ENCODE results near the gene PPP1R12C.

DNA sequence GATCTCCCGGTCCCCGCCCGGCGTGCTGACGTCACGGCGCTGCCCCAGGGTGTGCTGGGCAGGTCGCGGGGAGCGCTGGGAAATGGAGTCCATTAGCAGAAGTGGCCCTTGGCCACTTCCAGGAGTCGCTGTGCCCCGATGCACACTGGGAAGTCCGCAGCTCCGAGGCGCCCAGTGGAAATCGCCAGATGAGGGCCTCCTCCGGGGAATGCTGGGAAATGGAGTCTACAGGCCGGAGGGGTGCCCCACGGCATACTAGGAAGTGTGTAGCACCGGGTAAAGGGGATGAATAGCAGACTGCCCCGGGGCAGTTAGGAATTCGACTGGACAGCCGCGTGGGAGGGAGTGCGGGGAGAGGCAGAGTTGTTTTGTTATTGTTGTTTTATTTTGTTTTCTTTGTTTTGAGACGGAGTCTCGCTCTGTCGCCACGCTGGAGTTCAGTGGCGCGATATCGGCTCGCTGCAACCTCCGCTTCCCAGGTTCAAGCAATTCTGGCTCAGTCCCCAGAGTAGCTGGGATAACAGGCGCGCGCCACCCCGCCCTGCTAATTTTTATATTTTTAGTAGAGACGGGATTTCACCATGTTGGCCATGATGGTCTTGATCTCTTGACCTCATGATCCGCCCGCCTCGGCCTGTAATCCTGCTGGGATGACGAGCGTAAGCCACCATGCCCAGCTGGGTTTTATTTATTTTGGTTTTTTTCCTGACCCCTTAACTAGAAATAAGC lies 390 bp upstream of the PPP1R12C start:
- TF ChIP-seq, protein P1, sequence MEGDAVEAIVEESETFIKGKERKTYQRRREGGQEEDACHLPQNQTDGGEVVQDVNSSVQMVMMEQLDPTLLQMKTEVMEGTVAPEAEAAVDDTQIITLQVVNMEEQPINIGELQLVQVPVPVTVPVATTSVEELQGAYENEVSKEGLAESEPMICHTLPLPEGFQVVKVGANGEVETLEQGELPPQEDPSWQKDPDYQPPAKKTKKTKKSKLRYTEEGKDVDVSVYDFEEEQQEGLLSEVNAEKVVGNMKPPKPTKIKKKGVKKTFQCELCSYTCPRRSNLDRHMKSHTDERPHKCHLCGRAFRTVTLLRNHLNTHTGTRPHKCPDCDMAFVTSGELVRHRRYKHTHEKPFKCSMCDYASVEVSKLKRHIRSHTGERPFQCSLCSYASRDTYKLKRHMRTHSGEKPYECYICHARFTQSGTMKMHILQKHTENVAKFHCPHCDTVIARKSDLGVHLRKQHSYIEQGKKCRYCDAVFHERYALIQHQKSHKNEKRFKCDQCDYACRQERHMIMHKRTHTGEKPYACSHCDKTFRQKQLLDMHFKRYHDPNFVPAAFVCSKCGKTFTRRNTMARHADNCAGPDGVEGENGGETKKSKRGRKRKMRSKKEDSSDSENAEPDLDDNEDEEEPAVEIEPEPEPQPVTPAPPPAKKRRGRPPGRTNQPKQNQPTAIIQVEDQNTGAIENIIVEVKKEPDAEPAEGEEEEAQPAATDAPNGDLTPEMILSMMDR (IDR thresholded peaks at IDR 0.05): no peak
- TF ChIP-seq POLR2A (IDR thresholded peaks at IDR 0.05): no peak
